Measurements from ENCODE around the gene CDK14.

- no peak for TF ChIP-seq CTCF (IDR thresholded peaks at IDR 0.05)
- TF ChIP-seq NR2C2 (CRISPR knock-in tag; IDR thresholded peaks at IDR 0.05) = no peak
- TF ChIP-seq NR3C1 (CRISPR knock-in tag; conservative IDR thresholded peaks at IDR 0.05; ENCODE audit: low read depth) = no peak
- TF ChIP-seq, protein P1, sequence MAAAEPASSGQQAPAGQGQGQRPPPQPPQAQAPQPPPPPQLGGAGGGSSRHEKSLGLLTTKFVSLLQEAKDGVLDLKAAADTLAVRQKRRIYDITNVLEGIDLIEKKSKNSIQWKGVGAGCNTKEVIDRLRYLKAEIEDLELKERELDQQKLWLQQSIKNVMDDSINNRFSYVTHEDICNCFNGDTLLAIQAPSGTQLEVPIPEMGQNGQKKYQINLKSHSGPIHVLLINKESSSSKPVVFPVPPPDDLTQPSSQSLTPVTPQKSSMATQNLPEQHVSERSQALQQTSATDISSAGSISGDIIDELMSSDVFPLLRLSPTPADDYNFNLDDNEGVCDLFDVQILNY (CRISPR knock-in tag; IDR thresholded peaks at IDR 0.05) = no peak
- TF ChIP-seq, protein P2, sequence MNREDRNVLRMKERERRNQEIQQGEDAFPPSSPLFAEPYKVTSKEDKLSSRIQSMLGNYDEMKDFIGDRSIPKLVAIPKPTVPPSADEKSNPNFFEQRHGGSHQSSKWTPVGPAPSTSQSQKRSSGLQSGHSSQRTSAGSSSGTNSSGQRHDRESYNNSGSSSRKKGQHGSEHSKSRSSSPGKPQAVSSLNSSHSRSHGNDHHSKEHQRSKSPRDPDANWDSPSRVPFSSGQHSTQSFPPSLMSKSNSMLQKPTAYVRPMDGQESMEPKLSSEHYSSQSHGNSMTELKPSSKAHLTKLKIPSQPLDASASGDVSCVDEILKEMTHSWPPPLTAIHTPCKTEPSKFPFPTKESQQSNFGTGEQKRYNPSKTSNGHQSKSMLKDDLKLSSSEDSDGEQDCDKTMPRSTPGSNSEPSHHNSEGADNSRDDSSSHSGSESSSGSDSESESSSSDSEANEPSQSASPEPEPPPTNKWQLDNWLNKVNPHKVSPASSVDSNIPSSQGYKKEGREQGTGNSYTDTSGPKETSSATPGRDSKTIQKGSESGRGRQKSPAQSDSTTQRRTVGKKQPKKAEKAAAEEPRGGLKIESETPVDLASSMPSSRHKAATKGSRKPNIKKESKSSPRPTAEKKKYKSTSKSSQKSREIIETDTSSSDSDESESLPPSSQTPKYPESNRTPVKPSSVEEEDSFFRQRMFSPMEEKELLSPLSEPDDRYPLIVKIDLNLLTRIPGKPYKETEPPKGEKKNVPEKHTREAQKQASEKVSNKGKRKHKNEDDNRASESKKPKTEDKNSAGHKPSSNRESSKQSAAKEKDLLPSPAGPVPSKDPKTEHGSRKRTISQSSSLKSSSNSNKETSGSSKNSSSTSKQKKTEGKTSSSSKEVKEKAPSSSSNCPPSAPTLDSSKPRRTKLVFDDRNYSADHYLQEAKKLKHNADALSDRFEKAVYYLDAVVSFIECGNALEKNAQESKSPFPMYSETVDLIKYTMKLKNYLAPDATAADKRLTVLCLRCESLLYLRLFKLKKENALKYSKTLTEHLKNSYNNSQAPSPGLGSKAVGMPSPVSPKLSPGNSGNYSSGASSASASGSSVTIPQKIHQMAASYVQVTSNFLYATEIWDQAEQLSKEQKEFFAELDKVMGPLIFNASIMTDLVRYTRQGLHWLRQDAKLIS (CRISPR knock-in tag; IDR thresholded peaks at IDR 0.05; ENCODE audit: borderline replicate concordance) = no peak
- no peak for TF ChIP-seq JUN (CRISPR knock-in tag; IDR thresholded peaks at IDR 0.05)
- TF ChIP-seq ZNF512 (CRISPR knock-in tag; IDR thresholded peaks at IDR 0.05; ENCODE audit: borderline replicate concordance) = no peak
- no peak for TF ChIP-seq MYBL2 (CRISPR knock-in tag; IDR thresholded peaks at IDR 0.05)
These were observed 530.6 kb downstream of the CDK14 start for GRCh38 chr7:91126762-91127161.
